ENCODE data around the gene BEND4.
A peak's percentile ranks its signal among the peaks of the same experiment; 100 is the strongest.

The BEND4 gene

DNA sequence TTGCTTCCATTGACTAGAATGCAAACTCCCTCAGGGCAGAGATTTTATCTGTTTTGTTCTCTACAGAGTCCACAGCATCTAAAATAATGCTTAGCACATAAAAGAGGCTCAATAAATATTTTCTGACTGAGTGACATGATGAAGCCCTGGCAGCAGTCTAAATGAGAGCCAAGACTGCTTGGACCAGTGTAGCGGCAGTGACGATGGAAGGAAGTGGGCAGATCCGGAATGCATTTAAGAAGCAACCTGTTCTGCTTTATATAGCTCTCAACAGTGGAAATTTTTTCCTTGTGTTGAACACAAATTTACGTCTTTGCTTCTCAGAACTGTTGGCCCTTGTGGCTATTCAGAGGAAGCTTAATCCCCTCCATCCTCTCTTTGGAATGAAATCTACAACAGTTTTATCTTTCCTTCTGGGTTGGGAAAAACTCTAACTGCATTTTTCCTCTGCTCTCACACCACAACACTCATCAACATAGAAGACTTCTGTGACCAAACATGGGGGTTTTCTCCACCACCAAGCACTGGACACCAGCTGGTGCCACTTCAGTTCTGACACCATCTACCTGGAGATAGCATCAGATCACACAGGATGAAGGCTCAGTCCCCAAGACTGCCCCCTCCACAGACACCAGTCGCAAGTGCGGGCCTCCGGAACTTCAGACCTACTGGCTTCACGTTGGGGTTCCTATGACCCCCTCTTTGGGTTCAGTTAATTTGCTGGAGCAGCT lies 7.0 kb upstream of the BEND4 start:
- ChIA-PET POLR2A (no interaction called here), CTCF (no interaction called here)
- TF ChIP-seq, protein P1, sequence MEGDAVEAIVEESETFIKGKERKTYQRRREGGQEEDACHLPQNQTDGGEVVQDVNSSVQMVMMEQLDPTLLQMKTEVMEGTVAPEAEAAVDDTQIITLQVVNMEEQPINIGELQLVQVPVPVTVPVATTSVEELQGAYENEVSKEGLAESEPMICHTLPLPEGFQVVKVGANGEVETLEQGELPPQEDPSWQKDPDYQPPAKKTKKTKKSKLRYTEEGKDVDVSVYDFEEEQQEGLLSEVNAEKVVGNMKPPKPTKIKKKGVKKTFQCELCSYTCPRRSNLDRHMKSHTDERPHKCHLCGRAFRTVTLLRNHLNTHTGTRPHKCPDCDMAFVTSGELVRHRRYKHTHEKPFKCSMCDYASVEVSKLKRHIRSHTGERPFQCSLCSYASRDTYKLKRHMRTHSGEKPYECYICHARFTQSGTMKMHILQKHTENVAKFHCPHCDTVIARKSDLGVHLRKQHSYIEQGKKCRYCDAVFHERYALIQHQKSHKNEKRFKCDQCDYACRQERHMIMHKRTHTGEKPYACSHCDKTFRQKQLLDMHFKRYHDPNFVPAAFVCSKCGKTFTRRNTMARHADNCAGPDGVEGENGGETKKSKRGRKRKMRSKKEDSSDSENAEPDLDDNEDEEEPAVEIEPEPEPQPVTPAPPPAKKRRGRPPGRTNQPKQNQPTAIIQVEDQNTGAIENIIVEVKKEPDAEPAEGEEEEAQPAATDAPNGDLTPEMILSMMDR (IDR thresholded peaks at IDR 0.05; ENCODE audit: insufficient read depth, low read length, missing control alignments): no peak
- no peak for DNase-seq (ENCODE audit: low read depth, low spot score)
- no peak overlapping the region for H3K4me3 ChIP-seq (ENCODE audit: low read depth, low read length)

DNA sequence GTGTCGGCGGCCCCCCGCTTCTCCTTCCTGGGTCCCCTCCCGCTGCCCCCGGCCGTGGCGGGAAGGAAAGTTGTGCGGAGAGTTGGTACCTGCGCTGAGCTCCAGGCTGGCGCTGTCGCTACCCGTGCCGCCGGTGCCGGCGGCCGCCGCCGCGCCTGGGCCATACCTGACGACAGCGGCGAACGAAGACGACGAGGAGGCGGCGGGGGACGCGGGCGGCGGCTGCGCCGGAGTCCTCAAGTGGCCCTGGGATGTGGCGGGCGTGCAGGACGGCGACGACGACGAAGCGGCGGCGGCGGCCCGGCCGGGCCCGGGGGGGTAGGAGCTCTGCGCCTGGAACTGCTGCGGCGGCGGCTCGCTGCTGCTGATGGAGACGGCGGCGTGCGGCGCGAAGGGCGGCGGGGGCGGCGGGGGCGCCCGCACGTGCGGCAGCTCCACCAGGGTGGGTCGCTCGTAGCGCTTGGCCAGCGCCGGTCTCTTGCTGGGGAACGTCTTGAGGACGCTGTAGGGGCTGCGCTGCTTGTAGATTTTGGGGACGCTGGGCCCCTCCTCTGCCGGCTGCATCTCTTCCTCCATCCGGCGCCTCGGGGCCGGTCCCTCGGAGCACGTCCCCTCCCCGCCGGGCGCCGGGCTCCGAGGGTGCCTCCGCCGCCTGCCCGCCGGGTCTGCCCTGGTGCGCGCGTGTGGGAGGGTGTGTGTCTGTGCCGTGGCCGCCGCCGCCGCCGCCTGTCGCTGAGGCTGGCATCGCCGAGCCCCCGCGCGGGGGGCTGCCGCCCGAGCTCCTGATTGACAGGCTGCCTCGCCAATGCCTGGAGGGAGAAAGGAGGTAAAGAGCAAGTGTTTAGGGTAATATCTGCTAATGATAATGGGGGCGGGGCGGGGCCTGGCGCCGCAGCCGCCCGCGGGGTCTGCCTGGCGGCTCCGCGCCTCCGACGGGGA lies 618 bp downstream of the BEND4 start:
- TF ChIP-seq, protein P1 (IDR thresholded peaks at IDR 0.05; ENCODE audit: insufficient read depth, low read length, missing control alignments): no peak
- CTCF ChIA-PET: no interaction called here
- POLR2A ChIA-PET: no interaction called here
- no peak for DNase-seq (ENCODE audit: low read depth, low spot score)
- 0 out of 2 replicates have a peak overlapping the region, but pooled peaks have one; percentile 12 for H3K4me3 ChIP-seq (ENCODE audit: low read depth, low read length)

DNA sequence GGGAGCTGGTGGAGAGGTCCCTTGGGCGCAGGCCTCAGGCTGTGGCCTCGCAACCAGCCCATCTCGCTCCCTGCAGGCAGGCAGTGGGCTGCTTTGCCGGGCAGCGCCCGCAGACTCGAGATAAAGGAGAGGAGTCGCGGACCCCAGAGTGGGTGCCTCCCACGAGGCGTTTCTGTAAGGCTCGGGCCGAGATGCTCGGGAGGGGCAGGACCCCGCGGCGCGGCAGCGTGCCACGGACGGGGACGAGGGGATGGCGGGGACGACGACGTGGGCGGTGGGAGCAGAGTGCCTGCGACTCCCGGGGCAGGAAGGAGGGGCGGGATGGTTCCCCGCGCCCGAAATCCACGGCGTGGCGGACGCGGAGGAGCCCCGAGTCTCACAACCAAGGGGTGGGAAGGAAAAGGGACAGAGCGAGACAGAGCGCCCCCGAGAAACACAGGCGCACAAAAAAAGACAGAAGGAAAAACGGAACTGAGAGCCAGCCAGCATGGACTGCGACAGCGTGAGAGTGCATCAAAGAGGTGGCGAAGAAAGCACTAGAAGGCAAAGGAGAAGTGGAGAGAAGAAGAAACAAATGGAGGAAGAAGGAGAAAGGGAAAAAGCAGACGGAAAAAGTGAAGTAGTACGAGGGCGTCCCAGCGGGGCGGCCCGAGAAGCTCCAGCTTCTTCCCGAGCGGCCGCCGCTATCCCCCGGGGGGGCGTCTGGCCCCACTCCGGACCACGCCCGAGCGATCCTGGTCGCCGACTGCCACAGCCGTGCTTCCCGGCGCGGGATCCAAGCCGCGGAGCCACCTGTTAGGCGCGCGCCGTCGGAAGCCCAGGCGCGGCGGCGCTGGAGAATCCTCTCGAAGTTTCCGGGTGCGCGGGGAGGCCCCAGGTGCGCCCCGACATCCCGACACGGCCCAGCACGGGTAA lies 1.5 kb downstream of the BEND4 start:
- POLR2A ChIA-PET: no interaction called here
- TF ChIP-seq, protein P1 (IDR thresholded peaks at IDR 0.05; ENCODE audit: insufficient read depth, low read length, missing control alignments): no peak
- no peak for DNase-seq (ENCODE audit: low read depth, low spot score)
- CTCF ChIA-PET: no interaction called here
- H3K4me3 ChIP-seq (ENCODE audit: low read depth, low read length): no peak overlapping the region; the same call in 1 of the 2 replicates

DNA sequence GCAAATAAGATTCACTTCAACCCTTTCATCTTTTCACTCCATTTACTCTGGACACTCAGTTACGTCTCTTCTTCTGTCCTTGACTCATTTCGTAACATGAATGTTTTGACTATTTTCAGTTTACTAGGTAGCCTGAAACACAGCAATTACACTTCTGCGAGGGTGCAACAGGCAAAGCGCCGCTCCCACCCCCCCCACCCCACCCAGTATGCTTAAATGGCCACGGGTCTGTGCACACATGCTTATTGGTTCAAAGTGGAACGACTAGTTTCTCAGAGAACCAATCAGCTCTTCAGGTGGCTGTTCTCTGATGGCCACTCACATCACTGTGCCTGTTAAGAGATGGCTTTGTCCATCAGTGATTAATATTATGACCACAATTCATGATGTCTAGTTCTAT lies 3.5 kb downstream of the BEND4 start:
- TF ChIP-seq, protein P1 (IDR thresholded peaks at IDR 0.05; ENCODE audit: insufficient read depth, low read length, missing control alignments): no peak
- no peak for DNase-seq (ENCODE audit: low read depth, low spot score)
- CTCF ChIA-PET: no interaction called here
- POLR2A ChIA-PET: no interaction called here
- no peak overlapping the region for H3K4me3 ChIP-seq (ENCODE audit: low read depth, low read length)

DNA sequence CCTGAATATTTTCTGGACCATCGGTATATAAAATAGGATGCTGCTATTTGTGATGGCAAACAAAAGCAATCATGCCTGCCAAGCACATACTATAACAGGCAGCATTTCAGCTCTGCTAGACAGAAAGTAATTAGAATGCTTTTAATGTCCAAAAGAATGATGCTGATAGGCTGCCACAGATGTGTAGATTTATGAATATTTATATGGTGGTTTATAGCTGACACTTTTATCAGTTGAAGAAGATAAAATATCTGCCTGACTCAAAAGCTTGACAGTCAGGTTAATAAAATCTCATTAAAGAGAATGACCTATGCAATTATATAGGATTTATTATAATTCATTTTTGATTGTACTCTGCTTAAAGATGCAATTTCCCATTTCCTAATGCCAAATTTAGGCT lies 4.0 kb downstream of the BEND4 start:
- ChIA-PET CTCF (no interaction called here), POLR2A (interaction anchor here (0.6 kb wide), 1 partner anchor 251 kb away, joined by 3 read pairs; no protein-coding TSS in a partner anchor)
- DNase-seq (ENCODE audit: low read depth, low spot score): no peak
- TF ChIP-seq, protein P1 (IDR thresholded peaks at IDR 0.05; ENCODE audit: insufficient read depth, low read length, missing control alignments): no peak
- H3K4me3 ChIP-seq (ENCODE audit: low read depth, low read length): no peak overlapping the region
